GM12874 (cell line): ENCODE measurements around the gene ZNF785.

Source experiments
- CTCF ChIP-seq: IDR thresholded peaks from 2 replicates; pipeline ENCODE4 v1.5.1; 2011; ENCODE audit warnings: low read depth, mild to moderate bottlenecking, control low read depth, low read length, moderate library complexity; ENCODE audit not compliant: insufficient read depth

Gene ZNF785

GRCh38 chr16:30621765-30622164 lies 36.3 kb upstream of the ZNF785 start:
- TF ChIP-seq CTCF = no peak

GRCh38 chr16:30620169-30620568 lies 34.7 kb upstream of the ZNF785 start:
- no peak for TF ChIP-seq CTCF

GRCh38 chr16:30619638-30620037 lies 34.1 kb upstream of the ZNF785 start:
- TF ChIP-seq CTCF = no peak

- TF ChIP-seq CTCF = no peak
Measured at GRCh38 chr16:30619202-30619601, 33.7 kb upstream of the ZNF785 start.

- TF ChIP-seq CTCF = peak; percentile 84
Measured at GRCh38 chr16:30615358-30616091, 30.0 kb upstream of the ZNF785 start.

GRCh38 chr16:30609926-30610839 lies 24.7 kb upstream of the ZNF785 start, which contains the start of gene ZNF689:
TSS of gene ZNF689 (minus strand) at chr16:30610389. CDS start at chr16:30610041, 348 bp downstream.
- no peak for TF ChIP-seq CTCF

GRCh38 chr16:30609002-30609925 lies 23.8 kb upstream of the ZNF785 start:
- no peak for TF ChIP-seq CTCF
